ENCODE measurements around the gene MIS18BP1. TPM values are rescaled to one million over a fixed set of nuclear protein-coding genes. Genes with fewer than 3 reads are reported as not detected.

The MIS18BP1 gene
- total RNA-seq, 4 donors from 2014 or later: 18.0 to 55.1 (median 29.2) TPM

- Histone ChIP-seq H3K4me1 (no peaks in the 10 kb centered on the region), H3K9me3 (no peaks in the 10 kb centered on the region), H3K36me3 (peaks cover 0 to 11% (median 0%) of the 10 kb centered on the region in 3 donors), H3K27me3 (no peaks in the 10 kb centered on the region), H3K27ac (no peak overlapping the region), H3K4me3 (no peak overlapping the region)
- no peak for TF ChIP-seq EP300 (IDR thresholded peaks at IDR 0.05)
- TF ChIP-seq POLR2A (IDR thresholded peaks at IDR 0.05): no peak
- 95 to 96% methylated on average over 2 of the region's 2 CpGs for WGBS, 2 donors
- DNase-seq (ENCODE audit: low spot score in 2 of 2): no peak
These were observed 67.7 kb downstream of the MIS18BP1 start for GRCh38 chr14:45185100-45185814.

- Histone ChIP-seq H3K9me3 (no peaks in the 10 kb centered on the region), H3K36me3 (no peaks in the 10 kb centered on the region), H3K4me3 (no peak overlapping the region), H3K27me3 (no peaks in the 10 kb centered on the region), H3K4me1 (no peaks in the 10 kb centered on the region), H3K27ac (no peak overlapping the region)
- WGBS, 2 donors: 88 to 94% methylated on average over 3 of the region's 3 CpGs
- no peak for DNase-seq (ENCODE audit: low spot score in 2 of 2)
- no peak for TF ChIP-seq EP300 (IDR thresholded peaks at IDR 0.05)
- TF ChIP-seq POLR2A (IDR thresholded peaks at IDR 0.05): no peak
- TF ChIP-seq CTCF (IDR thresholded peaks at IDR 0.05): no peak
These were observed 71.2 kb downstream of the MIS18BP1 start for GRCh38 chr14:45181806-45182205.

DNA sequence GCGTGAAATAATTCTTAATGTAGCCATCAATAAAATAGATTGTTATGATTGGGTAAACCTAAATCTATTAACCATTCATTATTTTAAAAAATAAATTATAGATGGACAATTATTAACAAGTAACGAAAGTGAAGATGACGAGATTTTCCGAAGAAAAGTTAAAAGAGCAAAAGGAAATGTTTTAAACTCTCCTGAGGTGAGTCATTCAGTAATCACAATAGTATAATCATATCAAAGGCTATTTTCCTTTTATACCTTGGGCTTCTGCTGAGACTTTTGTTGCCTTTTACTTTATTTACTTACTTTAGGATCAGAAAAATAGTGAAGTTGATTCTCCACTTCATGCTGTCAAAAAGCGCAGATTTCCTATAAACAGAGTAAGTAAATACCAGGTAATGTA is 71.7 kb downstream of the MIS18BP1 start:
- Histone ChIP-seq H3K27ac (no peak overlapping the region), H3K36me3 (no peaks in the 10 kb centered on the region), H3K27me3 (no peaks in the 10 kb centered on the region), H3K9me3 (no peaks in the 10 kb centered on the region), H3K4me3 (no peak overlapping the region), H3K4me1 (no peaks in the 10 kb centered on the region)
- TF ChIP-seq CTCF (IDR thresholded peaks at IDR 0.05): no peak
- DNase-seq (ENCODE audit: low spot score in 2 of 2): no peak
- WGBS, 2 donors: 94 to 96% methylated on average over 5 of the region's 5 CpGs

- no peak for DNase-seq (ENCODE audit: low spot score in 2 of 2)
- 83 to 87% methylated on average over 5 of the region's 5 CpGs for WGBS, 2 donors
- TF ChIP-seq EP300 (IDR thresholded peaks at IDR 0.05): no peak
- TF ChIP-seq CTCF (IDR thresholded peaks at IDR 0.05): no peak
- no peak for TF ChIP-seq POLR2A (IDR thresholded peaks at IDR 0.05)
- H3K9me3 ChIP-seq: no peaks in the 10 kb centered on the region
- H3K27me3 ChIP-seq: no peaks in the 10 kb centered on the region
- H3K36me3 ChIP-seq: no peaks in the 10 kb centered on the region
- no peak overlapping the region for H3K27ac ChIP-seq
- no peak overlapping the region for H3K4me3 ChIP-seq
- H3K4me1 ChIP-seq: no peaks in the 10 kb centered on the region
These were observed 75.9 kb downstream of the MIS18BP1 start for GRCh38 chr14:45177076-45177475.

DNA sequence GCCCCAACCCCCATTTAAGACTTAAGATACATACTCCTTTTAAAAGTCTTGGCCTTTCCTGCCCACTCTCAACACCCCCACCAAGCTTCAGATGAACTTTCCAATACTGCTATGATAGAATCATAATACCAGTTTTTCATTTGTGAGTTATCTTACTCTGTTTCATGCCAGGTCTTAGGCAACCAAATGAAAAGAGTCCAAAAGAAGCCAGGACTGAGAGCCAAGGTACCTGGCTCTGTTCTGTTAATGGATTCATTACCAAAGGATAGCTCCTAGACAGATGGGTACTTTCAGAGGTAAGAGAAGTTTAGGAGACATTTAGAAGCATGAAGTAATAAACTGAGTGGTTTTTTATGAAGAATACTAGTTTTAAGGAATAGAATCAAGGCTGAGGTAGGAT is 83.1 kb downstream of the MIS18BP1 start:
- Histone ChIP-seq H3K4me1 (no peaks in the 10 kb centered on the region), H3K9me3 (no peaks in the 10 kb centered on the region), H3K27ac (no peak overlapping the region), H3K4me3 (no peak overlapping the region), H3K36me3 (peaks cover 0 to 36% (median under 1%) of the 10 kb centered on the region in 3 donors), H3K27me3 (no peaks in the 10 kb centered on the region)
- no peak for DNase-seq (ENCODE audit: low spot score in 2 of 2)
- TF ChIP-seq EP300 (IDR thresholded peaks at IDR 0.05) (no peak), CTCF (IDR thresholded peaks at IDR 0.05) (no peak), POLR2A (IDR thresholded peaks at IDR 0.05) (no peak)

- H3K4me1 ChIP-seq: no peaks in the 10 kb centered on the region
- H3K27ac ChIP-seq: no peak overlapping the region
- TF ChIP-seq EP300 (IDR thresholded peaks at IDR 0.05): no peak
- TF ChIP-seq POLR2A (IDR thresholded peaks at IDR 0.05): no peak
- no peak for TF ChIP-seq CTCF (IDR thresholded peaks at IDR 0.05)
- H3K4me3 ChIP-seq: no peak overlapping the region
- H3K9me3 ChIP-seq: no peaks in the 10 kb centered on the region
- peaks cover 0 to 11% (median 0%) of the 10 kb centered on the region in 3 donors for H3K36me3 ChIP-seq
- DNase-seq (ENCODE audit: low spot score in 2 of 2): no peak
- H3K27me3 ChIP-seq: no peaks in the 10 kb centered on the region
These were observed 96.9 kb downstream of the MIS18BP1 start for GRCh38 chr14:45156067-45156466.

All from tibial nerve (tissue), 4 donors.